ENCODE data around the gene PPP2R2C.

The PPP2R2C gene

GRCh38 chr4:6418193-6418755 lies 54.1 kb downstream of the PPP2R2C start:
- in situ Hi-C loops (cut with HindIII; ENCODE audit: low sequenced_read_pairs): no loop called here
- no peak for DNase-seq (ENCODE audit: low read depth)
- H3K4me3 ChIP-seq (ENCODE audit: low read depth, low read length): no peak overlapping the region
- no peak for TF ChIP-seq CTCF (IDR thresholded peaks at IDR 0.05; ENCODE audit: low read depth, low read length, missing control alignments)

GRCh38 chr4:6417516-6418050 lies 54.8 kb downstream of the PPP2R2C start:
- in situ Hi-C loops (cut with HindIII; ENCODE audit: low sequenced_read_pairs): no loop called here
- DNase-seq (ENCODE audit: low read depth): no peak
- no peak overlapping the region for H3K4me3 ChIP-seq (ENCODE audit: low read depth, low read length)
- no peak for TF ChIP-seq CTCF (IDR thresholded peaks at IDR 0.05; ENCODE audit: low read depth, low read length, missing control alignments)

- H3K4me3 ChIP-seq (ENCODE audit: low read depth, low read length): no peak overlapping the region
- no peak for TF ChIP-seq CTCF (IDR thresholded peaks at IDR 0.05; ENCODE audit: low read depth, low read length, missing control alignments)
- DNase-seq (ENCODE audit: low read depth): no peak
- in situ Hi-C loops (cut with HindIII; ENCODE audit: low sequenced_read_pairs): no loop called here
Measured at GRCh38 chr4:6416518-6417286, 55.7 kb downstream of the PPP2R2C start.

- DNase-seq (ENCODE audit: low read depth): no peak
- in situ Hi-C loops (cut with HindIII; ENCODE audit: low sequenced_read_pairs): no loop called here
- no peak for TF ChIP-seq CTCF (IDR thresholded peaks at IDR 0.05; ENCODE audit: low read depth, low read length, missing control alignments)
- H3K4me3 ChIP-seq (ENCODE audit: low read depth, low read length): no peak overlapping the region
Measured at GRCh38 chr4:6415031-6415705, 57.2 kb downstream of the PPP2R2C start.

- in situ Hi-C loops (cut with HindIII; ENCODE audit: low sequenced_read_pairs): no loop called here
- no peak for TF ChIP-seq CTCF (IDR thresholded peaks at IDR 0.05; ENCODE audit: low read depth, low read length, missing control alignments)
- no peak for DNase-seq (ENCODE audit: low read depth)
- no peak overlapping the region for H3K4me3 ChIP-seq (ENCODE audit: low read depth, low read length)
Measured at GRCh38 chr4:6414578-6414977, 57.8 kb downstream of the PPP2R2C start.

- no peak for TF ChIP-seq CTCF (IDR thresholded peaks at IDR 0.05; ENCODE audit: low read depth, low read length, missing control alignments)
- H3K4me3 ChIP-seq (ENCODE audit: low read depth, low read length): no peak overlapping the region
- in situ Hi-C loops (cut with HindIII; ENCODE audit: low sequenced_read_pairs): no loop called here
- DNase-seq (ENCODE audit: low read depth): no peak
Measured at GRCh38 chr4:6410664-6411063, 61.8 kb downstream of the PPP2R2C start.
